ENCODE results near the gene KCNS3. TPM values are rescaled to one million over a fixed set of nuclear protein-coding genes. Genes with fewer than 3 reads are reported as not detected.
"Not testable (repeated sequence)": the region's sequence is repeated elsewhere in the genome, so short reads cannot be mapped to it uniquely, and the experiment has no call there.

The KCNS3 gene
- total RNA-seq, 4 donors from 2014 or later: 13.7 to 65.4 (median 52.9) TPM

DNA sequence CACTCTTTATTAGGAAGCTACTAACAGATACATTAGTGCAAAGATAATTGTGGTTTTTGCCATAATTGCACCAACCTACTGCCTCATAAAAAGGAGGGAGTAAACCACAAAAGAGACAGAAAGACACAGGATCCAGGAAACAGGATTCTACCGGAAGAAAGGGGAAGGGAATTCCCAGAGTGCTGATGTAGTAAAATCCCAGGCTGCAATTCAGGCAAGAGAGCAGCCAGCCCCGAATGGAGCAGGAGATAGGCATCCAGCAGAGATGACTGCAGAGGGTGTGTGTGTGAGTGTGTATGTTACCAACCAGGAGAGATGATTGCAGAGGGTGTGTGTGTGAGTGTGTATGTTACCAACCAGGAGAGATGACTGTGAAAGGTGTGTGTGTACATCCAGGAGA, 84.4 kb downstream of the KCNS3 start:
- H3K36me3 ChIP-seq: no peaks in the 10 kb centered on the region
- no peaks in the 10 kb centered on the region for H3K9me3 ChIP-seq
- 0 to 7% methylated on average over 2 of the region's 2 CpGs for WGBS, 2 donors (ENCODE audit: low coverage in 1 of 2)
- intact Hi-C loops (cut with DNase I; ENCODE audit: low total_unique reads) (no loop called here), in situ Hi-C loops (cut with MboI; ENCODE audit: low pct_ligation_motif_present in 1 of 4, low pct_unique_long_range_greater_than_20kb in 1 of 4, low sequenced_read_pairs in 3 of 4) (no loop called here)
- TF ChIP-seq POLR2A (IDR thresholded peaks at IDR 0.05) (no peak), EP300 (IDR thresholded peaks at IDR 0.05; ENCODE audit: low read depth) (no peak), POLR2AphosphoS5 (IDR thresholded peaks at IDR 0.05) (no peak)
- no peak overlapping the region for H3K4me3 ChIP-seq
- DNase-seq: no peak
- no peak overlapping the region for H3K27ac ChIP-seq
- H3K27me3 ChIP-seq: no peaks in the 10 kb centered on the region
- H3K4me1 ChIP-seq: no peaks in the 10 kb centered on the region

DNA sequence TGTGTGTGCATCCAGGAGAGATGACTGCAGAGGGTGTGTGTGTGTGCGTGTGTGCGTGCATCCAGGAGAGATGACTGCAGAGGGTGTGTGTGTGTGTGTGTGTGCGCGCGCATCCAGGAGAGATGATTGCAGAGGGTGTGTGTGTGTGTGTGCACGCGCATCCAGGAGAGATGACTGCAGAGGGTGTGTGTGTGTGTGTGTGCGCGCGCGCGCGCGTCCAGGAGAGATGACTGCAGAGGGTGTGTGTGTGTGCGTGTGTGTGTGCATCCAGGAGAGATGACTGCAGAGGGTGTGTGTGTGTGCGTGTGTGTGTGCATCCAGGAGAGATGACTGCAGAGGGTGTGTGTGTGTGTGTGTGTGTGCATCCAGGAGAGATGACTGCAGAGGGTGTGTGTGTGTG, 85.1 kb downstream of the KCNS3 start:
- WGBS, 2 donors (ENCODE audit: low coverage in 1 of 2): 90 to 91% methylated on average over 4 to 10 of the region's 16 CpGs
- DNase-seq; in situ Hi-C loops (cut with MboI; ENCODE audit: low pct_ligation_motif_present in 1 of 4, low pct_unique_long_range_greater_than_20kb in 1 of 4, low sequenced_read_pairs in 3 of 4); H3K27me3 ChIP-seq; H3K4me3 ChIP-seq; intact Hi-C loops (cut with DNase I; ENCODE audit: low total_unique reads); H3K27ac ChIP-seq; H3K9me3 ChIP-seq; H3K4me1 ChIP-seq; H3K36me3 ChIP-seq: not testable (repeated sequence)

DNA sequence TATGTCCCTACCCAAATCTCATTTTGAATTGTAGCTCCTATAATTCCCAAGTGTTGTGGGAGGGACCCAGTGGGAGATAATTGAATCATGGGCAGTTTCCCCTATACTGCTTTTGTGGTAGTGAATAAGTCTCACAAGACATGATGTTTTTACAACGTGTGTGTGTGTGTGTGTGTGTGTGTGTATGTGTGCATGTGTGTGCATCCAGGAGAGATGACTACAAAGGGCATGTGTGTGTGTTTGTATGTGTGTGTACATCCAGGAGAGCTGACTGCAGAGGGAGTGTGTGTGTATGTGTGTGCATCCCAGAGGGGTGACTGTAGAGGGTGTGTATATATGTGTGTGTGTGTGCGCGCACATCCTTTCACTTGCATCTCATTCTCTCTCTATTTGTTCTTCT, 86.7 kb downstream of the KCNS3 start:
- no peaks in the 10 kb centered on the region for H3K9me3 ChIP-seq
- in situ Hi-C loops (cut with MboI; ENCODE audit: low pct_ligation_motif_present in 1 of 4, low pct_unique_long_range_greater_than_20kb in 1 of 4, low sequenced_read_pairs in 3 of 4): no loop called here
- no peaks in the 10 kb centered on the region for H3K4me1 ChIP-seq
- H3K27ac ChIP-seq: no peak overlapping the region
- H3K4me3 ChIP-seq: no peak overlapping the region
- H3K27me3 ChIP-seq: no peaks in the 10 kb centered on the region
- intact Hi-C loops (cut with DNase I; ENCODE audit: low total_unique reads): no loop called here
- H3K36me3 ChIP-seq: no peaks in the 10 kb centered on the region
- 71% methylated on average over 3 of the region's 3 CpGs; no CpG with 5 or more reads in 1 of the 2 donors for WGBS, 2 donors (ENCODE audit: low coverage in 1 of 2)
- TF ChIP-seq, protein P1, sequence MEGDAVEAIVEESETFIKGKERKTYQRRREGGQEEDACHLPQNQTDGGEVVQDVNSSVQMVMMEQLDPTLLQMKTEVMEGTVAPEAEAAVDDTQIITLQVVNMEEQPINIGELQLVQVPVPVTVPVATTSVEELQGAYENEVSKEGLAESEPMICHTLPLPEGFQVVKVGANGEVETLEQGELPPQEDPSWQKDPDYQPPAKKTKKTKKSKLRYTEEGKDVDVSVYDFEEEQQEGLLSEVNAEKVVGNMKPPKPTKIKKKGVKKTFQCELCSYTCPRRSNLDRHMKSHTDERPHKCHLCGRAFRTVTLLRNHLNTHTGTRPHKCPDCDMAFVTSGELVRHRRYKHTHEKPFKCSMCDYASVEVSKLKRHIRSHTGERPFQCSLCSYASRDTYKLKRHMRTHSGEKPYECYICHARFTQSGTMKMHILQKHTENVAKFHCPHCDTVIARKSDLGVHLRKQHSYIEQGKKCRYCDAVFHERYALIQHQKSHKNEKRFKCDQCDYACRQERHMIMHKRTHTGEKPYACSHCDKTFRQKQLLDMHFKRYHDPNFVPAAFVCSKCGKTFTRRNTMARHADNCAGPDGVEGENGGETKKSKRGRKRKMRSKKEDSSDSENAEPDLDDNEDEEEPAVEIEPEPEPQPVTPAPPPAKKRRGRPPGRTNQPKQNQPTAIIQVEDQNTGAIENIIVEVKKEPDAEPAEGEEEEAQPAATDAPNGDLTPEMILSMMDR (IDR thresholded peaks at IDR 0.05): no peak
- DNase-seq: no peak

DNA sequence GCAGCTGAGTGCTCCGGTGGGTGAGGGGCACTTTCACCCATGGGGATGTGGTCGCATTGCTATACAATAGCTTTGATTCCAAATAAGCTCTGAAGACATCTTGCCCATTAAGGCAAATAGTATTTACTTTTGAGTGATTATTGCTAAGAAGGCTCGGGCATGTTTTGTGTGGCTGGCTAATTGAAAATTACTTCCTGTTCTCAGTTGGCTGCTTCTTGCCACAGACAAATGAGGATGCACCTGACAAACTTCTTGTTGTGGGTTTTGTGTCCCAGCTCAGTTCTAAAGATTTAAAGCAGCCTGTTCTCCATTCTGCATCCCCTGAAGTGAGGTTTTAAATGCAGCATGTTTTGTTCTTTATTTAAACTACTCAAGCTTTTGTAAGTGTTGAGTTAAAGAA, 88.3 kb downstream of the KCNS3 start:
- intact Hi-C loops (cut with DNase I; ENCODE audit: low total_unique reads): no loop called here
- H3K27me3 ChIP-seq: no peaks in the 10 kb centered on the region
- no peak overlapping the region for H3K4me3 ChIP-seq
- DNase-seq: no peak
- H3K4me1 ChIP-seq: no peaks in the 10 kb centered on the region
- WGBS, 2 donors (ENCODE audit: low coverage in 1 of 2): 61% methylated on average over 3 of the region's 3 CpGs; no CpG with 5 or more reads in 1 of the 2 donors
- in situ Hi-C loops (cut with MboI; ENCODE audit: low pct_ligation_motif_present in 1 of 4, low pct_unique_long_range_greater_than_20kb in 1 of 4, low sequenced_read_pairs in 3 of 4): no loop called here
- no peaks in the 10 kb centered on the region for H3K36me3 ChIP-seq
- H3K9me3 ChIP-seq: no peaks in the 10 kb centered on the region
- no peak overlapping the region for H3K27ac ChIP-seq
- TF ChIP-seq POLR2AphosphoS5 (IDR thresholded peaks at IDR 0.05) (no peak), POLR2A (IDR thresholded peaks at IDR 0.05) (no peak), EP300 (IDR thresholded peaks at IDR 0.05; ENCODE audit: low read depth) (no peak)
- TF ChIP-seq, protein P1 (IDR thresholded peaks at IDR 0.05): no peak

DNA sequence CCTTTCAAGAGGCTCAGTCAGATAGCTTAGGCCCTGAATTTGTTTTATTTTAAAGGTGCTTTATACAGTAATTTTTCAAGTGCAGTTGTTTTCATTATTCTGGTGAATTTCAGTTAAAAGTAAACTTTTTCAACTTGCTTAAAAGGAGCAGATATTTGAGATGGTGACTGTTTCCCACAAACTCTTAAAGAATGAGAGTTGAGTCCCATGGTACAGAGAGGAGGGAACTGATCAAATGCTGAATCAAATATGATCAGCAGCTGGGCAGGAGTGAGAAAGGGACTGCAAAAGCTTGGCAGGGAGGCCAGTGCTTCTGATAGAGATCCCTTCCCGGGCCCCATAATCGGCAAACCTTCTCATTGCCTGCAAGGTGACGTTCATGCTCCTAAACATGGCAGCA, 91.2 kb downstream of the KCNS3 start:
- Histone ChIP-seq H3K4me1 (no peaks in the 10 kb centered on the region), H3K36me3 (no peaks in the 10 kb centered on the region), H3K27me3 (no peaks in the 10 kb centered on the region), H3K9me3 (no peaks in the 10 kb centered on the region), H3K4me3 (no peak overlapping the region), H3K27ac (no peak overlapping the region)
- TF ChIP-seq POLR2AphosphoS5 (IDR thresholded peaks at IDR 0.05) (no peak), POLR2A (IDR thresholded peaks at IDR 0.05) (no peak), EP300 (IDR thresholded peaks at IDR 0.05; ENCODE audit: low read depth) (no peak)
- TF ChIP-seq, protein P1 (IDR thresholded peaks at IDR 0.05): no peak
- in situ Hi-C loops (cut with MboI; ENCODE audit: low pct_ligation_motif_present in 1 of 4, low pct_unique_long_range_greater_than_20kb in 1 of 4, low sequenced_read_pairs in 3 of 4) (no loop called here), intact Hi-C loops (cut with DNase I; ENCODE audit: low total_unique reads) (no loop called here)
- no peak for DNase-seq
- WGBS, 2 donors (ENCODE audit: low coverage in 1 of 2): 86 to 93% methylated on average over 3 of the region's 3 CpGs

Data from transverse colon (tissue), 4 donors.